NCI-H1417 treated with DMSO at 0.1 percent for 48 hours (cell line): ENCODE data around the gene TC2N.
"Not testable (repeated sequence)": the region's sequence is repeated elsewhere in the genome, so short reads cannot be mapped to it uniquely, and the experiment has no call there.

Source experiments
- DNase-seq: peaks from one replicate; lab custom pipeline; 2025; lab: John Stamatoyannopoulos, UW

Gene TC2N

GRCh38 chr14:91834571-91834970 is 32.8 kb downstream of the TC2N start:
- no peak for DNase-seq

- no peak for DNase-seq
Measured at GRCh38 chr14:91831337-91831736, 36.0 kb downstream of the TC2N start.

- no peak for DNase-seq
Measured at GRCh38 chr14:91830777-91831176, 36.6 kb downstream of the TC2N start.

- DNase-seq = no peak
Measured at GRCh38 chr14:91829511-91829910, 37.8 kb downstream of the TC2N start.

- no peak for DNase-seq
Measured at GRCh38 chr14:91827746-91828145, 39.6 kb downstream of the TC2N start.

GRCh38 chr14:91817566-91818325 is 49.6 kb downstream of the TC2N start:
- no peak for DNase-seq

- no peak for DNase-seq
Measured at GRCh38 chr14:91814317-91814716, 53.0 kb downstream of the TC2N start.

- DNase-seq = no peak
Measured at GRCh38 chr14:91810699-91811098, 56.6 kb downstream of the TC2N start.

- DNase-seq = no peak
Measured at GRCh38 chr14:91806716-91807115, 60.6 kb downstream of the TC2N start.

GRCh38 chr14:91806094-91806493 is 61.2 kb downstream of the TC2N start:
- not testable (repeated sequence) for DNase-seq

- no peak for DNase-seq
Measured at GRCh38 chr14:91805659-91806058, 61.7 kb downstream of the TC2N start.

- DNase-seq = no peak
Measured at GRCh38 chr14:91801358-91801757, 66.0 kb downstream of the TC2N start.

- no peak for DNase-seq
Measured at GRCh38 chr14:91796617-91797347, 70.6 kb downstream of the TC2N start.

- no peak for DNase-seq
Measured at GRCh38 chr14:91793704-91794103, 73.6 kb downstream of the TC2N start.

- DNase-seq = no peak
Measured at GRCh38 chr14:91786188-91786587, 81.1 kb downstream of the TC2N start.

- DNase-seq = no peak
Measured at GRCh38 chr14:91780452-91780851, 86.9 kb downstream of the TC2N start.

GRCh38 chr14:91778217-91778616 is 89.1 kb downstream of the TC2N start:
- no peak for DNase-seq

- DNase-seq = no peak
Measured at GRCh38 chr14:91774140-91775096, 92.9 kb downstream of the TC2N start.

- no peak for DNase-seq
Measured at GRCh38 chr14:91770185-91770584, 97.2 kb downstream of the TC2N start.

GRCh38 chr14:91755570-91756295 is 111.6 kb downstream of the TC2N start:
- DNase-seq = no peak

- DNase-seq = no peak
Measured at GRCh38 chr14:91754819-91755218, 112.5 kb downstream of the TC2N start.

- no peak for DNase-seq
Measured at GRCh38 chr14:91754185-91754584, 113.2 kb downstream of the TC2N start.
